ENCODE measurements around the gene LRRC73. TPM values are rescaled to one million over a fixed set of nuclear protein-coding genes. Genes with fewer than 3 reads are reported as not detected.

Gene LRRC73
- total RNA-seq, 3 donors from 2014 or later, result 0.29 to 0.33 TPM; not detected in 1

- DNase-seq (ENCODE audit: low spot score in 2 of 2), result no peak
- no peak for TF ChIP-seq CTCF (IDR thresholded peaks at IDR 0.05)
- no peak overlapping the region for H3K27ac ChIP-seq
- intact Hi-C loops (cut with DNase I; ENCODE audit: low total_unique reads), result loop anchor here (10.0 kb wide), 2 partner anchors 51 to 141 kb away; partner anchors contain the start of genes DLK2 and ZNF318
- peaks cover 4% of the 10 kb centered on the region for H3K36me3 ChIP-seq
- no peaks in the 10 kb centered on the region for H3K9me3 ChIP-seq
- no peaks in the 10 kb centered on the region for H3K27me3 ChIP-seq
- H3K4me1 ChIP-seq, result no peaks in the 10 kb centered on the region
- no peak overlapping the region for H3K4me3 ChIP-seq
Measured at GRCh38 chr6:43505718-43506117, 4.4 kb downstream of the LRRC73 start.

- no peaks in the 10 kb centered on the region for H3K9me3 ChIP-seq
- no peaks in the 10 kb centered on the region for H3K4me1 ChIP-seq
- no peak for DNase-seq (ENCODE audit: low spot score in 2 of 2)
- peaks cover 4% of the 10 kb centered on the region for H3K36me3 ChIP-seq
- H3K27me3 ChIP-seq, result no peaks in the 10 kb centered on the region
- intact Hi-C loops (cut with DNase I; ENCODE audit: low total_unique reads), result loop anchor here (10.0 kb wide), 2 partner anchors 50 to 140 kb away; partner anchors contain the start of genes DLK2 and ZNF318
- TF ChIP-seq POLR2AphosphoS5 (IDR thresholded peaks at IDR 0.05) (no peak), CTCF (IDR thresholded peaks at IDR 0.05) (no peak), POLR2A (IDR thresholded peaks at IDR 0.05) (no peak)
- H3K4me3 ChIP-seq, result no peak overlapping the region
- H3K27ac ChIP-seq, result no peak overlapping the region
Measured at GRCh38 chr6:43504756-43505593, 5.2 kb downstream of the LRRC73 start.

GRCh38 chr6:43503443-43503842, 6.7 kb downstream of the LRRC73 start:
- H3K4me1 ChIP-seq, result no peaks in the 10 kb centered on the region
- H3K27ac ChIP-seq, result no peak overlapping the region
- TF ChIP-seq POLR2AphosphoS5 (IDR thresholded peaks at IDR 0.05), result no peak
- no peak for TF ChIP-seq POLR2A (IDR thresholded peaks at IDR 0.05)
- TF ChIP-seq CTCF (IDR thresholded peaks at IDR 0.05), result no peak
- intact Hi-C loops (cut with DNase I; ENCODE audit: low total_unique reads), result loop anchor here (10.0 kb wide), 2 partner anchors 49 to 139 kb away; partner anchors contain the start of genes DLK2 and ZNF318
- peaks cover 4% of the 10 kb centered on the region for H3K36me3 ChIP-seq
- H3K27me3 ChIP-seq, result no peaks in the 10 kb centered on the region
- H3K9me3 ChIP-seq, result no peaks in the 10 kb centered on the region
- no peak for DNase-seq (ENCODE audit: low spot score in 2 of 2)
- H3K4me3 ChIP-seq, result no peak overlapping the region

- no peaks in the 10 kb centered on the region for H3K27me3 ChIP-seq
- DNase-seq (ENCODE audit: low spot score in 2 of 2), result no peak
- H3K4me3 ChIP-seq, result no peak overlapping the region
- H3K36me3 ChIP-seq, result peaks cover 4% of the 10 kb centered on the region
- no peaks in the 10 kb centered on the region for H3K9me3 ChIP-seq
- H3K27ac ChIP-seq, result no peak overlapping the region
- intact Hi-C loops (cut with DNase I; ENCODE audit: low total_unique reads), result loop anchor here (10.0 kb wide), 2 partner anchors 48 to 138 kb away; partner anchors contain the start of genes DLK2 and ZNF318
- H3K4me1 ChIP-seq, result no peaks in the 10 kb centered on the region
- TF ChIP-seq POLR2AphosphoS5 (IDR thresholded peaks at IDR 0.05) (no peak), CTCF (IDR thresholded peaks at IDR 0.05) (no peak), POLR2A (IDR thresholded peaks at IDR 0.05) (no peak)
Measured at GRCh38 chr6:43502666-43503065, 7.5 kb downstream of the LRRC73 start.

GRCh38 chr6:43500921-43501320, 9.2 kb downstream of the LRRC73 start:
- Histone ChIP-seq H3K27me3 (no peaks in the 10 kb centered on the region), H3K36me3 (peaks cover 4% of the 10 kb centered on the region), H3K4me3 (no peak overlapping the region), H3K4me1 (peaks cover 0 to 5% of the 10 kb centered on the region in 2 donors), H3K9me3 (no peaks in the 10 kb centered on the region), H3K27ac (no peak overlapping the region)
- intact Hi-C loops (cut with DNase I; ENCODE audit: low total_unique reads), result loop anchor here (10.0 kb wide), 2 partner anchors 46 to 136 kb away; partner anchors contain the start of genes DLK2 and ZNF318
- no peak for TF ChIP-seq CTCF (IDR thresholded peaks at IDR 0.05)
- no peak for TF ChIP-seq POLR2A (IDR thresholded peaks at IDR 0.05)
- TF ChIP-seq POLR2AphosphoS5 (IDR thresholded peaks at IDR 0.05), result no peak
- DNase-seq (ENCODE audit: low spot score in 2 of 2), result no peak

Data from breast epithelium (tissue), 4 donors.